Brain pericyte (primary cell): ENCODE data around the gene SHF.
"Not testable (repeated sequence)": the region's sequence is repeated elsewhere in the genome, so short reads cannot be mapped to it uniquely, and the experiment has no call there.

Experiments
- DNase-seq: peaks from one replicate; pipeline ENCODE4 v3.0.0-alpha.2; 2012; ENCODE audit warnings: low read depth, low spot score

Gene SHF

GRCh38 chr15:45147606-45148005, 40.2 kb downstream of the SHF start:
- DNase-seq: no peak

GRCh38 chr15:45146405-45146804, 41.4 kb downstream of the SHF start:
- DNase-seq: no peak

- DNase-seq: no peak
Measured at GRCh38 chr15:45144775-45145174, 43.0 kb downstream of the SHF start.

- no peak for DNase-seq
Measured at GRCh38 chr15:45143946-45144345, 43.8 kb downstream of the SHF start.

GRCh38 chr15:45143056-45143455, 44.7 kb downstream of the SHF start:
- no peak for DNase-seq

- DNase-seq: no peak
Measured at GRCh38 chr15:45141386-45141785, 46.4 kb downstream of the SHF start.

- DNase-seq: no peak
Measured at GRCh38 chr15:45140557-45141250, 47.1 kb downstream of the SHF start.

- no peak for DNase-seq
Measured at GRCh38 chr15:45139770-45140169, 48.0 kb downstream of the SHF start.

GRCh38 chr15:45138814-45139765, 48.7 kb downstream of the SHF start:
- no peak for DNase-seq

GRCh38 chr15:45137703-45138102, 50.1 kb downstream of the SHF start:
- DNase-seq: no peak

GRCh38 chr15:45136378-45136764, 51.4 kb downstream of the SHF start:
- no peak for DNase-seq

GRCh38 chr15:45135705-45136377, 51.9 kb downstream of the SHF start:
- DNase-seq: not testable (repeated sequence)

GRCh38 chr15:45134682-45135604, 52.8 kb downstream of the SHF start:
- no peak for DNase-seq

- no peak for DNase-seq
Measured at GRCh38 chr15:45134046-45134445, 53.7 kb downstream of the SHF start.

- DNase-seq: no peak
Measured at GRCh38 chr15:45133561-45133920, 54.2 kb downstream of the SHF start.

- DNase-seq: no peak
Measured at GRCh38 chr15:45132844-45133560, 54.8 kb downstream of the SHF start.

GRCh38 chr15:45131510-45131909, 56.3 kb downstream of the SHF start:
- no peak for DNase-seq

- DNase-seq: no peak
Measured at GRCh38 chr15:45130291-45131000, 57.3 kb downstream of the SHF start.

- DNase-seq: no peak
Measured at GRCh38 chr15:45129651-45130129, 58.1 kb downstream of the SHF start, which contains the start of the genes DUOX1 and DUOXA1. Gene DUOX1, plus strand, starts transcription at chr15:45129994. Its CDS starts 1,973 bp downstream, at chr15:45131967. Gene DUOXA1, minus strand, starts transcription at chr15:45129879. Its CDS starts 6,865 bp downstream, at chr15:45123014.
